ENCODE results near the gene KLF11. TPM values are rescaled to one million over a fixed set of nuclear protein-coding genes. Genes with fewer than 3 reads are reported as not detected.
"Not testable (repeated sequence)": the region's sequence is repeated elsewhere in the genome, so short reads cannot be mapped to it uniquely, and the experiment has no call there.

KLF11 gene
- total and polyA plus RNA-seq, 2 of the 8 experiments (the other 6 are each of a cell fraction or from before 2014, with no cell fraction given): 6.4 to 10.1 TPM

- H2BK12ac ChIP-seq (ENCODE audit: low read depth, low read length); H2AK5ac ChIP-seq (ENCODE audit: low read depth, low read length); H3K4me3 ChIP-seq (ENCODE audit: extremely low read depth in 1 of 4, insufficient read depth in 2 of 4, low read depth in 3 of 4, low read length in 4 of 4); H2BK15ac ChIP-seq (ENCODE audit: low read length); DNase-seq (ENCODE audit: low read depth in 1 of 2, low spot score in 2 of 2); H4K91ac ChIP-seq (replicated peaks; ENCODE audit: insufficient read length, low read length); H2BK20ac ChIP-seq (ENCODE audit: low read length); H3K79me1 ChIP-seq (ENCODE audit: low read depth, low read length); H3K9me3 ChIP-seq (ENCODE audit: insufficient read depth in 2 of 2, low read depth in 1 of 2, low read length in 1 of 2); H2AFZ ChIP-seq (ENCODE audit: low read length); H3K18ac ChIP-seq (ENCODE audit: extremely low read depth, low read length); H4K8ac ChIP-seq (ENCODE audit: extremely low read depth, insufficient read depth, low read length); H4K20me1 ChIP-seq (replicated peaks in 1 of 2; ENCODE audit: control insufficient read depth in 1 of 2, insufficient read depth in 2 of 2, low read length in 2 of 2); H2BK120ac ChIP-seq (replicated peaks; ENCODE audit: low read depth, low read length); H3K27me3 ChIP-seq (replicated peaks in 1 of 4; ENCODE audit: control insufficient read depth in 3 of 4, extremely low read depth in 1 of 4, insufficient read depth in 3 of 4, low read length in 3 of 4); H3K27ac ChIP-seq (ENCODE audit: low read depth, low read length); H3K23me2 ChIP-seq (ENCODE audit: low read depth, low read length); H3K14ac ChIP-seq (ENCODE audit: insufficient read length); FAIRE-seq; H3K4ac ChIP-seq (replicated peaks; ENCODE audit: insufficient read length, low read depth, low read length); H3K79me2 ChIP-seq (ENCODE audit: control insufficient read depth in 1 of 2, insufficient read depth in 2 of 2, low read length in 2 of 2); H3K4me1 ChIP-seq (replicated peaks in 1 of 4; ENCODE audit: control insufficient read depth in 3 of 4, insufficient read depth in 4 of 4, low read length in 3 of 4); H3K9ac ChIP-seq (replicated peaks in 1 of 4; ENCODE audit: extremely low read depth in 1 of 4, low read depth in 3 of 4, low read length in 3 of 4); H2BK5ac ChIP-seq (ENCODE audit: low read depth, low read length); CTCF ChIA-PET (ENCODE audit: partially characterized antibody); H3K36me3 ChIP-seq (ENCODE audit: control insufficient read depth in 2 of 4, insufficient read depth in 4 of 4, low read length in 3 of 4); H3K56ac ChIP-seq (replicated peaks; ENCODE audit: insufficient read length, low read depth, low read length); H3K4me2 ChIP-seq (ENCODE audit: insufficient read depth in 1 of 2, low read depth in 2 of 2, low read length in 2 of 2); POLR2A ChIA-PET (ENCODE audit: partially characterized antibody); H3K23ac ChIP-seq (ENCODE audit: insufficient read length); H4K5ac ChIP-seq (ENCODE audit: insufficient read length, low read depth, low read length): not testable (repeated sequence)
- WGBS, 2 experiments (ENCODE audit: extremely low coverage in 1 of 2, insufficient coverage in 1 of 2, insufficient read length in 1 of 2, insufficient replicate concordance in 2 of 2, low coverage in 1 of 2, low lambda C conversion rate in 2 of 2, missing lambda C conversion rate in 1 of 2): 94% methylated on average over 26 of the region's 44 CpGs; no CpG with 5 or more reads in 1 of the 2 experiments
These were observed 27.9 kb upstream of the KLF11 start for GRCh38 chr2:10015376-10015989.
